GM23248 (cell line): Measurements from ENCODE around the gene ENTHD1. TPM values are rescaled to one million over a fixed set of nuclear protein-coding genes. Genes with fewer than 3 reads are reported as not detected.

Source experiments
- DNase-seq: peaks from one replicate; pipeline ENCODE4 v3.0.0-alpha.2; 2015
- H2AFZ ChIP-seq: fragments of 200-600 bp; sonication (generic); 2 replicates; pipeline ENCODE4 v1.6.1; 2016; ENCODE audit warnings: antibody characterized with exemption
- H3F3A ChIP-seq: fragments of 200-600 bp; sonication (generic); 2 replicates; pipeline ENCODE4 v1.6.1; 2016; ENCODE audit warnings: mild to moderate bottlenecking, antibody characterized with exemption, mixed run types; ENCODE audit not compliant: insufficient read depth
- H3K27ac ChIP-seq: fragments of 200-600 bp; sonication (generic); 2 replicates; pipeline ENCODE4 v1.5.1; 2016; ENCODE audit warnings: mild to moderate bottlenecking
- H3K27me3 ChIP-seq: fragments of 200-600 bp; sonication (generic); replicated peaks from 2 replicates; pipeline ENCODE4 v1.6.1; 2016; ENCODE audit warnings: mild to moderate bottlenecking; ENCODE audit not compliant: insufficient read depth
- H3K36me3 ChIP-seq: fragments of 200-600 bp; sonication (generic); 2 replicates; pipeline ENCODE4 v1.6.1; 2016; ENCODE audit warnings: low read depth, mild to moderate bottlenecking
- H3K4me1 ChIP-seq: fragments of 200-600 bp; sonication (generic); 2 replicates; pipeline ENCODE4 v1.6.1; 2016; ENCODE audit warnings: mild to moderate bottlenecking; ENCODE audit not compliant: insufficient read depth
- H3K4me2 ChIP-seq: fragments of 200-600 bp; sonication (generic); one replicate; pipeline ENCODE4 v1.6.1; 2016; ENCODE audit warnings: mild to moderate bottlenecking; ENCODE audit not compliant: unreplicated experiment
- H3K4me3 ChIP-seq: fragments of 200-600 bp; sonication (generic); 2 replicates; pipeline ENCODE4 v1.5.1; 2016; ENCODE audit warnings: mild to moderate bottlenecking
- H3K79me2 ChIP-seq: fragments of 200-600 bp; sonication (generic); 2 replicates; pipeline ENCODE4 v1.6.1; 2016; ENCODE audit warnings: mild to moderate bottlenecking; ENCODE audit not compliant: insufficient read depth
- H3K9ac ChIP-seq: fragments of 200-600 bp; sonication (generic); 2 replicates; pipeline ENCODE4 v1.6.1; 2016; ENCODE audit warnings: mild to moderate bottlenecking
- H3K9me2 ChIP-seq: fragments of 200-600 bp; sonication (generic); 2 replicates; pipeline ENCODE4 v1.6.1; 2016; ENCODE audit warnings: mixed run types, mild to moderate bottlenecking, moderate library complexity; ENCODE audit not compliant: insufficient read depth
- H3K9me3 ChIP-seq: fragments of 200-600 bp; sonication (generic); one replicate; pipeline ENCODE4 v1.6.1; 2017; ENCODE audit warnings: low read depth
- H4K20me1 ChIP-seq: fragments of 200-600 bp; sonication (generic); 2 replicates; pipeline ENCODE4 v1.6.0; 2016; ENCODE audit not compliant: insufficient read depth
- EZH2 ChIP-seq: fragments of 200-600 bp; sonication (generic); IDR thresholded peaks from 2 replicates; pipeline ENCODE4 v1.6.1; 2018; ENCODE audit warnings: antibody characterized with exemption, mild to moderate bottlenecking; ENCODE audit not compliant: insufficient read depth, poor library complexity, severe bottlenecking
- EZH2phosphoT487 ChIP-seq: fragments of 200-600 bp; sonication (generic); IDR thresholded peaks from 2 replicates; pipeline ENCODE4 v1.6.1; 2018; ENCODE audit warnings: antibody characterized with exemption, moderate library complexity, mild to moderate bottlenecking, low read depth; ENCODE audit not compliant: insufficient read depth
- WGBS, 2 experiments: methylation state at CpG; one replicate each; pipeline ENCODE4 v1.1.6; 2015 to 2017; ENCODE audit warnings: low lambda C conversion rate in 2 of 2, low coverage in 1 of 2; ENCODE audit errors: missing lambda C conversion rate in 2 of 2; 5-methylcytosine and 5-hydroxymethylcytosine counted together
- in situ Hi-C: fragments of 300-500 bp; cut with MboI; formaldehyde crosslinking; loops from 2 replicates; pipeline ENCODE4 v1.15.0; 2020
- polyA plus RNA-seq: library from polyadenylated mRNA; unstranded; fragments of >200 nt; fragmentation: Nextera tagmentation; extraction: Ambion mirVana; gene quantifications from 2 replicates; pipeline ENCODE4 v1.2.1, GENCODE V29; 2016
- total RNA-seq: library from RNA; depleted of rRNA; stranded (reverse); fragments of >200 nt; shearing (Covaris generic); gene quantifications from 2 replicates; pipeline ENCODE4 v1.2.3, GENCODE V29; 2014

ENTHD1 gene
- total and polyA plus RNA-seq, 2 experiments from 2014 or later = not detected

DNA sequence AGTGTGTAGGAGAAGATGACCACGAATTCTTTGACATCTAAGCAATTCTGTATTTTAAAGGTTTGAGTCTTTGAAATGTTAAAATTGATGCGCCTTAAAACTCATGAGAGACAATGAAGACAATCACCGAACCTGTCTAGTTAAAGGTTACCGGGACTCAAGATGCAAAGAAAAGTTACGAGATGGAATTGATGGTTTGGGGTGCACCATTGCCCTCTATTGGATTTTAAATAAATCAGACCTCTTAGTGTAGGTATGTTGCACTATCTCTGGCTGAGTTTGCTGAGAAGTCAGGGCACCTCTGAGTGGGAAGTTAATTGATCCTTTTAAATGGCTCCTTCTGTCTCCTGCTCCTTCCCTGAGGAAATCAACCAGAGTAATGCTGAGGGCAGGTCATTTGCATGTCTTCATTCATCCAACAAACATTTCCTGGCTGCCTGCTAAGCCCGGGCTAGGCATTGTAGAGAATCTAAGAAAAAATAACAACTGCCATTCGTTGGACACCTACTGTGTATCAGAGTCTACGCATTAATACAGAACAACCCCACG lies 47.3 kb upstream of the ENTHD1 start:
- 52 to 56% methylated on average over 9 of the region's 9 CpGs for WGBS, 2 experiments
- peaks cover 36% of the 10 kb centered on the region for H3K27me3 ChIP-seq

GRCh38 chr22:39939830-39940229 lies 46.3 kb upstream of the ENTHD1 start:
- Histone ChIP-seq H3K9me2 (no peaks in the 10 kb centered on the region), H3K4me1 (no peaks in the 10 kb centered on the region), H2AFZ (no peak overlapping the region), H3K27ac (no peak overlapping the region), H4K20me1 (no peaks in the 10 kb centered on the region), H3K9ac (no peak overlapping the region), H3K79me2 (no peaks in the 10 kb centered on the region), H3K4me2 (no peak overlapping the region), H3K36me3 (no peaks in the 10 kb centered on the region), H3K9me3 (no peaks in the 10 kb centered on the region), H3K4me3 (no peak overlapping the region), H3K27me3 (peaks cover 37% of the 10 kb centered on the region), H3F3A (no peaks in the 10 kb centered on the region)
- in situ Hi-C loops = no loop called here
- TF ChIP-seq EZH2phosphoT487 (no peak), EZH2 (no peak)
- WGBS, 2 experiments = 77 to 80% methylated on average over 3 of the region's 3 CpGs
- no peak for DNase-seq

More for the DNA sequence above, 47.3 kb upstream of the ENTHD1 start:
- H3K9me2 ChIP-seq = no peaks in the 10 kb centered on the region
- no peaks in the 10 kb centered on the region for H3K4me1 ChIP-seq
- in situ Hi-C loops = no loop called here
- no peak overlapping the region for H3K4me3 ChIP-seq
- no peak overlapping the region for H3K4me2 ChIP-seq
- no peaks in the 10 kb centered on the region for H4K20me1 ChIP-seq
- no peak overlapping the region for H3K9ac ChIP-seq
- no peaks in the 10 kb centered on the region for H3K9me3 ChIP-seq
- H3K36me3 ChIP-seq = no peaks in the 10 kb centered on the region
- no peaks in the 10 kb centered on the region for H3K79me2 ChIP-seq
- H3F3A ChIP-seq = no peaks in the 10 kb centered on the region
- no peak for DNase-seq
- no peak overlapping the region for H2AFZ ChIP-seq
- TF ChIP-seq EZH2phosphoT487 (no peak), EZH2 (no peak)
- H3K27ac ChIP-seq = no peak overlapping the region

DNA sequence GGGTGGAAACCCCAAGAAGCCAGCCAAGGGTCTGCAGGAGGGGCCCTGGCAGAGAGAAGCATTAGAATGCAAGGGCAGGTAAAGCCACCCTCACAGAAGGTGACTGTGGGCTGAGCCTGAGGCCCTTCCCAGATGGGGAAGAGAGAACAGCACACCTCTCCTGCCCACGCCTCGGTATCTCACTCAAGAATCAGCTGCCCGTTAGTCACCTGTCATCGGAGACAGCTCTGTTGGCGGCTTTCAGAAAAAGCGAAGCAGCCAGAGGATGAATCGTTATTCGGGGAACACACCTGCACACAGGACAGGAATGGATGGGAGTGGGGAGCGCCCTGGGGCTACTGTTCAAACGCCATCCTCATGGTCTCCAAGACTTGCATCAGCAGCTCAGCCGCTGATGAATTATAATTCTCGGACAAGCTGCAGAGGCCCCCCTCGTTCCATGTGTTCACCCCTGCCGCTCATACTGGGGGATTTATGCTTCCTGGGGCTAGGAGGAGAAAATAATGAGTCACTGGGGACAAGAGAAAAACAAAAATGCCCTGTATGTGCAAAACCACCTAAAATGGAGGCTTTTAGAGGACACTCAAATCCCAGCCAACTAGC lies 45.0 kb upstream of the ENTHD1 start:
- no peaks in the 10 kb centered on the region for H3K9me3 ChIP-seq
- H3K9me2 ChIP-seq = no peaks in the 10 kb centered on the region
- H3K27ac ChIP-seq = no peak overlapping the region
- no peak overlapping the region for H3K4me2 ChIP-seq
- no peaks in the 10 kb centered on the region for H3F3A ChIP-seq
- H3K9ac ChIP-seq = no peak overlapping the region
- no peaks in the 10 kb centered on the region for H3K79me2 ChIP-seq
- no peaks in the 10 kb centered on the region for H4K20me1 ChIP-seq
- H3K36me3 ChIP-seq = no peaks in the 10 kb centered on the region
- 66 to 73% methylated on average over 14 of the region's 14 CpGs for WGBS, 2 experiments
- no peak for DNase-seq
- in situ Hi-C loops = no loop called here
- no peak overlapping the region for H3K4me3 ChIP-seq
- TF ChIP-seq EZH2 (no peak), EZH2phosphoT487 (no peak)
- no peaks in the 10 kb centered on the region for H3K4me1 ChIP-seq
- no peak overlapping the region for H2AFZ ChIP-seq
- peaks cover 48% of the 10 kb centered on the region for H3K27me3 ChIP-seq

GRCh38 chr22:39937906-39938305 lies 44.3 kb upstream of the ENTHD1 start:
- Histone ChIP-seq H3K9me2 (no peaks in the 10 kb centered on the region), H3K9ac (no peak overlapping the region), H3K4me2 (no peak overlapping the region), H3K27ac (no peak overlapping the region), H2AFZ (no peak overlapping the region), H3K9me3 (no peaks in the 10 kb centered on the region), H3F3A (no peaks in the 10 kb centered on the region), H3K4me1 (no peaks in the 10 kb centered on the region), H3K36me3 (no peaks in the 10 kb centered on the region), H3K79me2 (no peaks in the 10 kb centered on the region), H3K4me3 (no peak overlapping the region), H3K27me3 (peaks cover 54% of the 10 kb centered on the region), H4K20me1 (no peaks in the 10 kb centered on the region)
- TF ChIP-seq EZH2 = no peak
- no peak for TF ChIP-seq EZH2phosphoT487
- in situ Hi-C loops = no loop called here
- WGBS, 2 experiments = 76 to 79% methylated on average over 3 of the region's 3 CpGs
- DNase-seq = no peak
